ENCODE results near the gene URAD. TPM values are rescaled to one million over a fixed set of nuclear protein-coding genes. Genes with fewer than 3 reads are reported as not detected.
A peak's percentile ranks its signal among the peaks of the same experiment; 100 is the strongest.

The URAD gene
- total RNA-seq, 4 donors from 2014 or later: not detected

DNA sequence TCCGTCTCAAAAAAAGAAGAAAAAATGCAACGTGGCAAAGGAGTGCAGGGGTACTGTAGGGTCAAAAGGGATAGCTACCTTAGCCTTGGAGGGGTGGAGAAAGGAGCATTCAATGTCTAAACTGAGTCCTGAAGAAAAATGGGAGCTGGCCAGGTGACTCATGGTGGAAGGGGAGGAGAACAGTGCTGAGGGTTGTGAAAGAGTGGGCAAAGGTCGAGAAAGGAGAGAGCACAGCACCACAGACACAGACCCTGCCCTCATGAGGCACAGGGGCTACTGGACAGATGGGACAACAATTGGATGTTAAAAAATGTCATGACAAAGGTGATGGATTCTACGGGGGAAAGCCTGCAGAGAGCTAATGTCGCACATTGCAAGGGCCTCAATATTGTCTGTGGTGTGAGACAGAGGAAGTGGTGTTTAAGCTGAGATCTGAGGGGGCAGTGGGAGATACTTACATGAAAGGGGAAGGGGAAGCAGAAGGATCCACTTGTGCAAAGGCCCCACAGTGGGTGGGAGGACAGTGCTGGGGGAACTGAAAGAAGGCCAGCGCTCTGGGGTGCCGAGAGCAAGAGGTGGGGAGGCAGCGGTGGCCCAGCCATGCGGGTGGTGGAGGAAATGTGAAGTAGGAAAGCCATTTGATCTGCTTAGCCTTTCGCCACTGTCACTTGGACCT lies 42.9 kb upstream of the URAD start:
- intact Hi-C loops (cut with DNase I; ENCODE audit: low total_unique reads): no loop called here
- H3K4me3 ChIP-seq (ENCODE audit: low read depth, poor library complexity, severe bottlenecking): no peak overlapping the region
- WGBS, 2 donors: 83 to 84% methylated on average over 10 of the region's 10 CpGs
- TF ChIP-seq POLR2A (IDR thresholded peaks at IDR 0.05) (no peak), CTCF (IDR thresholded peaks at IDR 0.05) (no peak)
- DNase-seq (ENCODE audit: low spot score in 2 of 2): peak; percentile 14 to 86

DNA sequence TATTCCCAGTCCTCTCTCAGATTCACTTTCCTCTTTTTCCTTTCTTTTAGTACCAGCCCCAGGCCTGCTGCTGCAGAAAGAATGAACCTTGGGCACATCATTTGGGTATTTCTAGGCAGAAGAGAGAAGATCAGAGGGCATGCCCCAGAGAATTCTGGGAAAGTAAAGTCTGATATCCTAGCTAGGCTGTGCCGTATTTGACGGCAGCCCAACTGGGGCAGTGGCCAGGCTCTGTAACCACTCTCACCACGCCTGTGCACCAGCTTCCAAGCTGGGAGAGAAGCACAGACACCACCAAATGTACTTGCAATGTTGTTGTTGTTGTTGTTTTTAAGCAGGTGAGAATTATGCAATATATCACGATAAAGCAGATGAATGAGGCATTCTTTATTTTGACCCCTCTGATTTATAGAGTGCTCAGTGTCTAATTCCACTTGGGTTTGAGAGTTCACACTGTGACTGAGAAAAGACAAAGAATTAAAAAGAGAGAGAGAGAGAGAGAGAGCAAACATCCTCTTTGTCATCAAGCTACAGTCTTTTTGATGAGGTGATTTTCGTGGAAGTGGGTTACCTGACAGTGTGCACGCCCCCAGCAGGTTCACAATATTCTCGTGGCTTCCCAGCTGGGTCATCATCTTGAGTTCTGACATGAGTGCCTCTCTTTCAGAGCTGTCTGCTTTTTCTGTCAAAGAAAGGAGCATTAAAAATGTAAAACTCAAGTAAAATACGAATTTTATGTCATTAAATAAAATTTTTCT lies 39.3 kb upstream of the URAD start:
- 67 to 68% methylated on average over 8 of the region's 8 CpGs for WGBS, 2 donors
- H3K4me3 ChIP-seq (ENCODE audit: low read depth, poor library complexity, severe bottlenecking): no peak overlapping the region
- DNase-seq (ENCODE audit: low spot score in 2 of 2): no peak
- intact Hi-C loops (cut with DNase I; ENCODE audit: low total_unique reads): no loop called here
- TF ChIP-seq CTCF (IDR thresholded peaks at IDR 0.05) (no peak), POLR2A (IDR thresholded peaks at IDR 0.05) (no peak)

GRCh38 chr13:28027071-28027470 lies 38.6 kb upstream of the URAD start:
- H3K4me3 ChIP-seq (ENCODE audit: low read depth, poor library complexity, severe bottlenecking): no peak overlapping the region
- DNase-seq (ENCODE audit: low spot score in 2 of 2): no peak
- intact Hi-C loops (cut with DNase I; ENCODE audit: low total_unique reads): no loop called here
- TF ChIP-seq POLR2A (IDR thresholded peaks at IDR 0.05) (no peak), CTCF (IDR thresholded peaks at IDR 0.05) (no peak)

DNA sequence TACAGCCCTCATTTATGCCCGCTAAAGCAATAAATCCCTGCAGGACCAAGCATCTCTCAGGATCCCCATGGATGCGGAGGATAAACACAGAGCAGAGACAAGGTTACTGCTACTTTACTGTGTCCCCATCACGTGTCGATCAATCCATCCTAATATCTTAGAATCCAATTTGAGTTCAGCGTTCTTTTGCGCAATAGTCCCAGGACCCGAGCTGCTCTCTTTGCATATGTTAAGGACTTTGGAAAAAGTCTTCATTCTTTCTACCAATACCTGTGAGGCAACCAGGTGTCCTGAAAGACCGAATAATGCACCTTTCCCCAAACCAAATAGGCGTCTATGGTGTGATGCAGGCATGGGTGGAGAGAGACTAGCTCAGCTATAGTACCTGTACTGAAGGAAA lies 38.0 kb upstream of the URAD start:
- no peak for DNase-seq (ENCODE audit: low spot score in 2 of 2)
- no peak overlapping the region for H3K4me3 ChIP-seq (ENCODE audit: low read depth, poor library complexity, severe bottlenecking)
- WGBS, 2 donors: 87 to 94% methylated on average over 9 of the region's 9 CpGs
- intact Hi-C loops (cut with DNase I; ENCODE audit: low total_unique reads): no loop called here
- no peak for TF ChIP-seq CTCF (IDR thresholded peaks at IDR 0.05)
- TF ChIP-seq POLR2A (IDR thresholded peaks at IDR 0.05): no peak

GRCh38 chr13:28022848-28023518 lies 34.5 kb upstream of the URAD start:
- no peak for DNase-seq (ENCODE audit: low spot score in 2 of 2)
- no peak overlapping the region for H3K4me3 ChIP-seq (ENCODE audit: low read depth, poor library complexity, severe bottlenecking)
- intact Hi-C loops (cut with DNase I; ENCODE audit: low total_unique reads): no loop called here
- 49 to 56% methylated on average over 9 of the region's 9 CpGs for WGBS, 2 donors
- TF ChIP-seq CTCF (IDR thresholded peaks at IDR 0.05) (no peak), POLR2A (IDR thresholded peaks at IDR 0.05) (no peak)
